Measurements from ENCODE around the gene FBN1. TPM values are rescaled to one million over a fixed set of nuclear protein-coding genes. Genes with fewer than 3 reads are reported as not detected.

FBN1 gene
- total and polyA plus RNA-seq, 2 experiments from 2014 or later: 1.9 to 3.8 TPM

- no peak for TF ChIP-seq REST (IDR thresholded peaks at IDR 0.05; ENCODE audit: unreplicated experiment)
- no peak for TF ChIP-seq EZH2phosphoT487 (IDR thresholded peaks at IDR 0.05; ENCODE audit: unreplicated experiment)
These were observed 245.4 kb downstream of the FBN1 start (continued) for GRCh38 chr15:48400086-48400485.

- no peak overlapping the region for H3K4me3 ChIP-seq
- no peak overlapping the region for H2AFZ ChIP-seq
- no peaks in the 10 kb centered on the region for H3F3A ChIP-seq (replicated peaks; ENCODE audit: low read depth)
- no peaks in the 10 kb centered on the region for H3K36me3 Mint-ChIP-seq (ENCODE audit: low read depth)
- no peak overlapping the region for H3K4me3 Mint-ChIP-seq
- H3K79me2 ChIP-seq (replicated peaks; ENCODE audit: insufficient read depth): no peaks in the 10 kb centered on the region
- H3K9me3 Mint-ChIP-seq: no peaks in the 10 kb centered on the region
- no peaks in the 10 kb centered on the region for H3K27me3 ChIP-seq (ENCODE audit: insufficient read depth)
- no peak overlapping the region for H3K4me2 ChIP-seq
- H3K4me1 Mint-ChIP-seq: no peaks in the 10 kb centered on the region
- no peak overlapping the region for H3K27ac ChIP-seq (ENCODE audit: low read depth)
- TF ChIP-seq CREB1 (CRISPR knock-in tag; IDR thresholded peaks at IDR 0.05; ENCODE audit: low read depth) (no peak), REST (IDR thresholded peaks at IDR 0.05; ENCODE audit: unreplicated experiment) (no peak), POLR2AphosphoS5 (IDR thresholded peaks at IDR 0.05; ENCODE audit: low read depth) (no peak), NANOG (IDR thresholded peaks at IDR 0.05; ENCODE audit: borderline replicate concordance) (no peak), EZH2phosphoT487 (IDR thresholded peaks at IDR 0.05; ENCODE audit: unreplicated experiment) (no peak), JUNB (IDR thresholded peaks at IDR 0.05; ENCODE audit: unreplicated experiment) (no peak)
- TF ChIP-seq, protein P1, sequence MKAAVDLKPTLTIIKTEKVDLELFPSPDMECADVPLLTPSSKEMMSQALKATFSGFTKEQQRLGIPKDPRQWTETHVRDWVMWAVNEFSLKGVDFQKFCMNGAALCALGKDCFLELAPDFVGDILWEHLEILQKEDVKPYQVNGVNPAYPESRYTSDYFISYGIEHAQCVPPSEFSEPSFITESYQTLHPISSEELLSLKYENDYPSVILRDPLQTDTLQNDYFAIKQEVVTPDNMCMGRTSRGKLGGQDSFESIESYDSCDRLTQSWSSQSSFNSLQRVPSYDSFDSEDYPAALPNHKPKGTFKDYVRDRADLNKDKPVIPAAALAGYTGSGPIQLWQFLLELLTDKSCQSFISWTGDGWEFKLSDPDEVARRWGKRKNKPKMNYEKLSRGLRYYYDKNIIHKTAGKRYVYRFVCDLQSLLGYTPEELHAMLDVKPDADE (IDR thresholded peaks at IDR 0.05): no peak
- TF ChIP-seq, protein P2, sequence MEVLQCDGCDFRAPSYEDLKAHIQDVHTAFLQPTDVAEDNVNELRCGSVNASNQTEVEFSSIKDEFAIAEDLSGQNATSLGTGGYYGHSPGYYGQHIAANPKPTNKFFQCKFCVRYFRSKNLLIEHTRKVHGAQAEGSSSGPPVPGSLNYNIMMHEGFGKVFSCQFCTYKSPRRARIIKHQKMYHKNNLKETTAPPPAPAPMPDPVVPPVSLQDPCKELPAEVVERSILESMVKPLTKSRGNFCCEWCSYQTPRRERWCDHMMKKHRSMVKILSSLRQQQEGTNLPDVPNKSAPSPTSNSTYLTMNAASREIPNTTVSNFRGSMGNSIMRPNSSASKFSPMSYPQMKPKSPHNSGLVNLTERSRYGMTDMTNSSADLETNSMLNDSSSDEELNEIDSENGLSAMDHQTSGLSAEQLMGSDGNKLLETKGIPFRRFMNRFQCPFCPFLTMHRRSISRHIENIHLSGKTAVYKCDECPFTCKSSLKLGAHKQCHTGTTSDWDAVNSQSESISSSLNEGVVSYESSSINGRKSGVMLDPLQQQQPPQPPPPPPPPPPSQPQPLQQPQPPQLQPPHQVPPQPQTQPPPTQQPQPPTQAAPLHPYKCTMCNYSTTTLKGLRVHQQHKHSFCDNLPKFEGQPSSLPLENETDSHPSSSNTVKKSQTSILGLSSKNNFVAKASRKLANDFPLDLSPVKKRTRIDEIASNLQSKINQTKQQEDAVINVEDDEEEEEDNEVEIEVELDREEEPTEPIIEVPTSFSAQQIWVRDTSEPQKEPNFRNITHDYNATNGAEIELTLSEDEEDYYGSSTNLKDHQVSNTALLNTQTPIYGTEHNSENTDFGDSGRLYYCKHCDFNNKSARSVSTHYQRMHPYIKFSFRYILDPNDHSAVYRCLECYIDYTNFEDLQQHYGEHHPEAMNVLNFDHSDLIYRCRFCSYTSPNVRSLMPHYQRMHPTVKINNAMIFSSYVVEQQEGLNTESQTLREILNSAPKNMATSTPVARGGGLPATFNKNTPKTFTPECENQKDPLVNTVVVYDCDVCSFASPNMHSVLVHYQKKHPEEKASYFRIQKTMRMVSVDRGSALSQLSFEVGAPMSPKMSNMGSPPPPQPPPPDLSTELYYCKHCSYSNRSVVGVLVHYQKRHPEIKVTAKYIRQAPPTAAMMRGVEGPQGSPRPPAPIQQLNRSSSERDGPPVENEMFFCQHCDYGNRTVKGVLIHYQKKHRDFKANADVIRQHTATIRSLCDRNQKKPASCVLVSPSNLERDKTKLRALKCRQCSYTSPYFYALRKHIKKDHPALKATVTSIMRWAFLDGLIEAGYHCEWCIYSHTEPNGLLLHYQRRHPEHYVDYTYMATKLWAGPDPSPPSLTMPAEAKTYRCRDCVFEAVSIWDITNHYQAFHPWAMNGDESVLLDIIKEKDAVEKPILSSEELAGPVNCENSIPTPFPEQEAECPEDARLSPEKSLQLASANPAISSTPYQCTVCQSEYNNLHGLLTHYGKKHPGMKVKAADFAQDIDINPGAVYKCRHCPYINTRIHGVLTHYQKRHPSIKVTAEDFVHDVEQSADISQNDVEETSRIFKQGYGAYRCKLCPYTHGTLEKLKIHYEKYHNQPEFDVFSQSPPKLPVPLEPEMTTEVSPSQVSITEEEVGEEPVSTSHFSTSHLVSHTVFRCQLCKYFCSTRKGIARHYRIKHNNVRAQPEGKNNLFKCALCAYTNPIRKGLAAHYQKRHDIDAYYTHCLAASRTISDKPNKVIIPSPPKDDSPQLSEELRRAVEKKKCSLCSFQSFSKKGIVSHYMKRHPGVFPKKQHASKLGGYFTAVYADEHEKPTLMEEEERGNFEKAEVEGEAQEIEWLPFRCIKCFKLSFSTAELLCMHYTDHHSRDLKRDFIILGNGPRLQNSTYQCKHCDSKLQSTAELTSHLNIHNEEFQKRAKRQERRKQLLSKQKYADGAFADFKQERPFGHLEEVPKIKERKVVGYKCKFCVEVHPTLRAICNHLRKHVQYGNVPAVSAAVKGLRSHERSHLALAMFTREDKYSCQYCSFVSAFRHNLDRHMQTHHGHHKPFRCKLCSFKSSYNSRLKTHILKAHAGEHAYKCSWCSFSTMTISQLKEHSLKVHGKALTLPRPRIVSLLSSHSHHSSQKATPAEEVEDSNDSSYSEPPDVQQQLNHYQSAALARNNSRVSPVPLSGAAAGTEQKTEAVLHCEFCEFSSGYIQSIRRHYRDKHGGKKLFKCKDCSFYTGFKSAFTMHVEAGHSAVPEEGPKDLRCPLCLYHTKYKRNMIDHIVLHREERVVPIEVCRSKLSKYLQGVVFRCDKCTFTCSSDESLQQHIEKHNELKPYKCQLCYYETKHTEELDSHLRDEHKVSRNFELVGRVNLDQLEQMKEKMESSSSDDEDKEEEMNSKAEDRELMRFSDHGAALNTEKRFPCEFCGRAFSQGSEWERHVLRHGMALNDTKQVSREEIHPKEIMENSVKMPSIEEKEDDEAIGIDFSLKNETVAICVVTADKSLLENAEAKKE (CRISPR knock-in tag; IDR thresholded peaks at IDR 0.05): no peak
- H3K27me3 Mint-ChIP-seq (ENCODE audit: insufficient read depth, low read depth, poor library complexity): peaks cover 2% of the 10 kb centered on the region
- DNase-seq (ENCODE audit: low spot score): no peak
- H3K36me3 ChIP-seq (ENCODE audit: insufficient read depth): no peaks in the 10 kb centered on the region
- no peaks in the 10 kb centered on the region for H4K20me1 ChIP-seq (replicated peaks; ENCODE audit: insufficient read depth)
- H3K4me1 ChIP-seq (ENCODE audit: insufficient read depth): no peaks in the 10 kb centered on the region
- H3K27ac Mint-ChIP-seq: no peak overlapping the region
- H3K9me2 ChIP-seq (ENCODE audit: insufficient read depth): peaks cover 6% of the 10 kb centered on the region
- ATAC-seq: no peak
These were observed 247.7 kb downstream of the FBN1 start for GRCh38 chr15:48397841-48398240.
